HepG2 (cell line): Measurements from ENCODE around the gene PKD1L1. TPM values are rescaled to one million over a fixed set of nuclear protein-coding genes. Genes with fewer than 3 reads are reported as not detected.

Source experiments
- ATAC-seq: fragments of 200-7000 bp; cut with Tn5 transposase; 3 replicates; pipeline ENCODE4 v1.9.1; 2020; ENCODE audit warnings: mild to moderate bottlenecking, moderate library complexity
- BruUV-seq: library from RNA; stranded (reverse); fragments of 400-500 nt; replicated peaks from 2 replicates; lab custom pipeline; 2021; lab: Mats Ljungman, UMichigan
- CTCF ChIA-PET: fragments of 300-600 bp; formaldehyde crosslinking; extraction: SDS; loops from one replicate; lab custom pipeline; 2021; ENCODE audit warnings: low total read pairs, inconsistent platforms, low intra/inter-chr PET ratio; lab: Yijun Ruan, JAX
- POLR2A ChIA-PET: fragments of 350-600 bp; sonication (Branson Sonifier 250); formaldehyde crosslinking; loops from one replicate; lab custom pipeline; 2020; ENCODE audit warnings: antibody characterized with exemption, inconsistent platforms; lab: Yijun Ruan, JAX
- DNase-seq: peaks from one replicate; pipeline ENCODE4 v3.0.0-alpha.2; 2015; ENCODE audit warnings: low spot score
- FAIRE-seq: peaks from 3 replicates; lab custom pipeline; 2011; peaks lifted over from hg19 to GRCh38; lab: Jason Lieb, UNC
- H2AFZ ChIP-seq: one replicate; pipeline ENCODE4 v1.6.1; 2011; ENCODE audit warnings: low read length, inconsistent platforms
- H3K27ac ChIP-seq: fragments of 300-600 bp; 3 replicates; pipeline ENCODE4 v1.8.0; 2011; ENCODE audit warnings: mixed run types, mild to moderate bottlenecking, mixed read lengths, low read length, inconsistent platforms; ENCODE audit not compliant: insufficient read depth; ENCODE audit errors: extremely low read length
- H3K27me3 ChIP-seq, 2 experiments: fragments of 200-600 bp in 1 of 2; 2 replicates in 1 of 2; 3 replicates in 1 of 2; pipeline versions ENCODE4 v1.6.0 to v1.8.0; 2011; ENCODE audit warnings: low read length in 2 of 2, mild to moderate bottlenecking in 2 of 2, moderate library complexity in 2 of 2, inconsistent platforms in 1 of 2; ENCODE audit not compliant: insufficient read depth in 2 of 2, control insufficient read depth in 1 of 2
- H3K36me3 ChIP-seq, 2 experiments: fragments of 200-600 bp in 1 of 2; replicated peaks in 1 of 2; 2 replicates in 1 of 2; 3 replicates in 1 of 2; pipeline versions ENCODE4 v1.5.1 to v1.8.0; 2011; ENCODE audit warnings: low read length in 2 of 2, inconsistent platforms in 1 of 2; ENCODE audit not compliant: insufficient read depth in 2 of 2, control insufficient read depth in 1 of 2
- H3K4me1 ChIP-seq: 2 replicates; pipeline ENCODE4 v1.5.1; 2012; ENCODE audit warnings: low read length, inconsistent platforms; ENCODE audit not compliant: insufficient read depth
- H3K4me2 ChIP-seq: 2 replicates; pipeline ENCODE4 v1.6.0; 2011; ENCODE audit warnings: low read depth, low read length, inconsistent platforms
- H3K4me3 ChIP-seq, 3 experiments: fragments of 200-600 bp in 1 of 3; sonication (generic), shearing (Covaris generic) in 1 of 3; replicated peaks in 1 of 3; 2 replicates each; pipeline ENCODE4 v1.5.1; 2011 to 2016; ENCODE audit warnings: low read length in 3 of 3, inconsistent platforms in 2 of 3, low read depth in 2 of 3, mild to moderate bottlenecking in 2 of 3, control low read depth in 1 of 3, mixed read lengths in 1 of 3; ENCODE audit not compliant: insufficient read depth in 1 of 3
- H3K79me2 ChIP-seq: one replicate; pipeline ENCODE4 v1.6.1; 2011; ENCODE audit warnings: low read length, inconsistent platforms; ENCODE audit not compliant: insufficient read depth
- H3K9ac ChIP-seq: 2 replicates; pipeline ENCODE4 v1.6.0; 2011; ENCODE audit warnings: mild to moderate bottlenecking, low read depth, low read length, inconsistent platforms; ENCODE audit not compliant: insufficient read depth
- H3K9me3 ChIP-seq: 2 replicates; pipeline ENCODE4 v1.5.1; 2012; ENCODE audit warnings: mild to moderate bottlenecking, low read length
- H4K20me1 ChIP-seq: 2 replicates; pipeline ENCODE4 v1.6.0; 2011; ENCODE audit warnings: inconsistent platforms, mild to moderate bottlenecking, low read length, moderate library complexity; ENCODE audit not compliant: insufficient read depth
- ATAD3A ChIP-seq: sonication (generic); formaldehyde crosslinking; IDR thresholded peaks from 2 replicates; pipeline ENCODE4 v1.4.0; 2020; ENCODE audit warnings: missing genetic modification reagents
- BRCA1 ChIP-seq: sonication (generic); formaldehyde crosslinking; IDR thresholded peaks from 2 replicates; pipeline ENCODE4 v1.4.0; 2020; ENCODE audit warnings: missing genetic modification reagents
- KDM2A ChIP-seq: sonication (generic); formaldehyde crosslinking; IDR thresholded peaks from 2 replicates; pipeline ENCODE4 v1.4.0; 2020; ENCODE audit warnings: low read depth, missing genetic modification reagents, borderline replicate concordance
- MAZ ChIP-seq, 2 experiments: sonication (generic) in 1 of 2; formaldehyde crosslinking in 1 of 2; IDR thresholded peaks; 2 replicates each; pipeline versions ENCODE4 v1.5.0 to v1.6.1; 2012 to 2020; ENCODE audit warnings: low read depth in 2 of 2, mild to moderate bottlenecking in 2 of 2, borderline replicate concordance in 1 of 2, improper control_type of control experiment in 1 of 2, low read length in 1 of 2, missing genetic modification reagents in 1 of 2, moderate library complexity in 1 of 2
- NFYB ChIP-seq: sonication (generic); formaldehyde crosslinking; IDR thresholded peaks from 2 replicates; pipeline ENCODE4 v1.4.0; 2020; ENCODE audit warnings: missing genetic modification reagents
- NR2C2 ChIP-seq: sonication (generic); formaldehyde crosslinking; IDR thresholded peaks from 2 replicates; pipeline ENCODE4 v1.4.0; 2020; ENCODE audit warnings: missing genetic modification reagents, mild to moderate bottlenecking, moderate library complexity, borderline replicate concordance
- RBM39 ChIP-seq: fragments of 200-400 bp; formaldehyde crosslinking; IDR thresholded peaks from one replicate; pipeline ENCODE4 v1.6.1; 2018; ENCODE audit warnings: antibody characterized with exemption, mild to moderate bottlenecking, low read depth, low read length; ENCODE audit not compliant: poor library complexity, severe bottlenecking
- SAP130 ChIP-seq: IDR thresholded peaks from 2 replicates; pipeline ENCODE4 v1.6.1; 2016; ENCODE audit warnings: low read depth
- SMAD9 ChIP-seq: sonication (generic); formaldehyde crosslinking; IDR thresholded peaks from 2 replicates; pipeline ENCODE4 v1.5.1; 2020; ENCODE audit warnings: mild to moderate bottlenecking, missing genetic modification reagents
- ZNF207 ChIP-seq: fragments of 450-650 bp; IDR thresholded peaks from 2 replicates; pipeline ENCODE4 v1.6.1; 2016; ENCODE audit warnings: antibody characterized with exemption, borderline replicate concordance
- ZNF263 ChIP-seq: sonication (generic); formaldehyde crosslinking; IDR thresholded peaks from 2 replicates; pipeline ENCODE4 v1.4.0; 2020; ENCODE audit warnings: missing genetic modification reagents
- ZNF335 ChIP-seq: sonication (generic); formaldehyde crosslinking; IDR thresholded peaks from 2 replicates; pipeline ENCODE4 v1.4.0; 2020; ENCODE audit warnings: missing genetic modification reagents
- WGBS: methylation state at CpG from one replicate; pipeline ENCODE4 v1.1.6; 2017; ENCODE audit warnings: low lambda C conversion rate; 5-methylcytosine and 5-hydroxymethylcytosine counted together
- in situ Hi-C: cut with HindIII; loops from 2 replicates; pipeline ENCODE4 v1.10.0; 2017; ENCODE audit warnings: low pct_unique_long_range_greater_than_20kb; ENCODE audit not compliant: extremely low pct_ligation_motif_present
- intact Hi-C: fragments of 100-400 bp; cut with micrococcal nuclease; formaldehyde crosslinking; loops from one replicate; pipeline ENCODE4 v1.10.0; 2022; ENCODE audit not compliant: unreplicated experiment
- polyA plus RNA-seq, 8 experiments: library from polyadenylated mRNA; depleted of rRNA in 3 of 8; stranded (reverse) in 7 of 8; unstranded in 1 of 8; fragments of >200 nt; fragmentation: Illumina TruSeq in 4 of 8; extraction: Trizol in 4 of 8; gene quantifications; 2 replicates each; pipeline versions ENCODE4 v1.2.1 to v1.2.3, GENCODE V29; 2011 to 2016; ENCODE audit warnings: low read depth in 4 of 8, missing spikeins in 1 of 8, mixed read lengths in 1 of 8; ENCODE audit not compliant: insufficient read depth in 1 of 8
- total RNA-seq, 5 experiments: library from RNA; depleted of rRNA; stranded (reverse); fragments of >200 nt; fragmentation: Illumina TruSeq; extraction: Trizol; gene quantifications; 2 replicates each; pipeline ENCODE4 v1.2.3, GENCODE V29; 2016; ENCODE audit warnings: low read depth in 1 of 5
- TF ChIP-seq, protein P1 (sequence below), 2 experiments: sonication (generic) in 1 of 2; formaldehyde crosslinking in 1 of 2; IDR thresholded peaks; 2 replicates each; pipeline versions ENCODE4 v1.4.0 to v1.6.1; 2018 to 2020; ENCODE audit warnings: missing genetic modification reagents in 2 of 2, borderline replicate concordance in 1 of 2, low read depth in 1 of 2, mild to moderate bottlenecking in 1 of 2, missing biosample characterization in 1 of 2
- TF ChIP-seq, protein P2 (sequence below): sonication (generic); formaldehyde crosslinking; IDR thresholded peaks from 2 replicates; pipeline ENCODE4 v1.4.0; 2020; ENCODE audit warnings: missing genetic modification reagents
- TF ChIP-seq, protein P3 (sequence below): sonication (generic); formaldehyde crosslinking; IDR thresholded peaks from 2 replicates; pipeline ENCODE4 v1.8.1; 2023; ENCODE audit warnings: mild to moderate bottlenecking, inconsistent platforms, moderate library complexity, missing genetic modification reagents, borderline replicate concordance

PKD1L1 gene
- total and polyA plus RNA-seq, 2 of the 13 experiments (the other 11 are each of a cell fraction or from before 2014, with no cell fraction given): 0.01 TPM; not detected in 1

DNA sequence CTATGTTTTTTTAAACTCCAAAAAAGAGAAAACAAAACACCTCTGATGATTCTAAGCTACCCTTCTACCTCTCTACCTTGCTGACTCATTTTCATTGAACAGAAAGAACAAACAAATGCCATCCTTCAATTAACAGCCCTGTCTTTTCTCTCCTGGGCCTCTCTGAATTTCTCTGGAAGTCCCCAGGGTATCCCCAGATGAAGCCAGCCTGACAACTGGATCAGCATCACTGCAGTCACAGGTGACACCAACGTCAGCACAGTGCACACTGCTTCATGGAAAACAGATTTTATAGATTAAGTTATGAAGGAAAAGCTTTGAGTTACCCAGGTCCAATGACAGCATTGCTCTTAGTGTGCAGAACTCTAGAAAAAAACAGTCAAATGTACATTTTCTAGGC is 25.5 kb upstream of the PKD1L1 start:
- CTCF ChIA-PET: no interaction called here
- BruUV-seq: no TSS peak

More for the DNA sequence above, 25.5 kb upstream of the PKD1L1 start:
- Histone ChIP-seq H4K20me1 (no peaks in the 10 kb centered on the region), H3K4me1 (peaks cover 13% of the 10 kb centered on the region), H3K9me3 (no peaks in the 10 kb centered on the region), H3K79me2 (peaks cover 4% of the 10 kb centered on the region), H3K4me2 (no peak overlapping the region), H3K9ac (no peak overlapping the region), H2AFZ (no peak overlapping the region), H3K27me3 (no peaks in the 10 kb centered on the region; a peak in 1 of 5 replicates), H3K36me3 (peaks cover 17 to 66% of the 10 kb centered on the region in 2 experiments), H3K27ac (no peak overlapping the region), H3K4me3 (no peak overlapping the region)
- TF ChIP-seq BRCA1 (CRISPR knock-in tag): no peak
- TF ChIP-seq, protein P1, sequence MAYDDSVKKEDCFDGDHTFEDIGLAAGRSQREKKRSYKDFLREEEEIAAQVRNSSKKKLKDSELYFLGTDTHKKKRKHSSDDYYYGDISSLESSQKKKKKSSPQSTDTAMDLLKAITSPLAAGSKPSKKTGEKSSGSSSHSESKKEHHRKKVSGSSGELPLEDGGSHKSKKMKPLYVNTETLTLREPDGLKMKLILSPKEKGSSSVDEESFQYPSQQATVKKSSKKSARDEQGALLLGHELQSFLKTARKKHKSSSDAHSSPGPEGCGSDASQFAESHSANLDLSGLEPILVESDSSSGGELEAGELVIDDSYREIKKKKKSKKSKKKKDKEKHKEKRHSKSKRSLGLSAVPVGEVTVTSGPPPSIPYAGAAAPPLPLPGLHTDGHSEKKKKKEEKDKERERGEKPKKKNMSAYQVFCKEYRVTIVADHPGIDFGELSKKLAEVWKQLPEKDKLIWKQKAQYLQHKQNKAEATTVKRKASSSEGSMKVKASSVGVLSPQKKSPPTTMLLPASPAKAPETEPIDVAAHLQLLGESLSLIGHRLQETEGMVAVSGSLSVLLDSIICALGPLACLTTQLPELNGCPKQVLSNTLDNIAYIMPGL (CRISPR knock-in tag; IDR thresholded peaks at IDR 0.05; ENCODE audit: borderline replicate concordance in 1 of 2, low read depth in 1 of 2): no peak
- no peak for TF ChIP-seq ZNF335 (CRISPR knock-in tag)
- TF ChIP-seq ATAD3A (CRISPR knock-in tag): no peak
- TF ChIP-seq SMAD9 (CRISPR knock-in tag): no peak
- TF ChIP-seq, protein P2, sequence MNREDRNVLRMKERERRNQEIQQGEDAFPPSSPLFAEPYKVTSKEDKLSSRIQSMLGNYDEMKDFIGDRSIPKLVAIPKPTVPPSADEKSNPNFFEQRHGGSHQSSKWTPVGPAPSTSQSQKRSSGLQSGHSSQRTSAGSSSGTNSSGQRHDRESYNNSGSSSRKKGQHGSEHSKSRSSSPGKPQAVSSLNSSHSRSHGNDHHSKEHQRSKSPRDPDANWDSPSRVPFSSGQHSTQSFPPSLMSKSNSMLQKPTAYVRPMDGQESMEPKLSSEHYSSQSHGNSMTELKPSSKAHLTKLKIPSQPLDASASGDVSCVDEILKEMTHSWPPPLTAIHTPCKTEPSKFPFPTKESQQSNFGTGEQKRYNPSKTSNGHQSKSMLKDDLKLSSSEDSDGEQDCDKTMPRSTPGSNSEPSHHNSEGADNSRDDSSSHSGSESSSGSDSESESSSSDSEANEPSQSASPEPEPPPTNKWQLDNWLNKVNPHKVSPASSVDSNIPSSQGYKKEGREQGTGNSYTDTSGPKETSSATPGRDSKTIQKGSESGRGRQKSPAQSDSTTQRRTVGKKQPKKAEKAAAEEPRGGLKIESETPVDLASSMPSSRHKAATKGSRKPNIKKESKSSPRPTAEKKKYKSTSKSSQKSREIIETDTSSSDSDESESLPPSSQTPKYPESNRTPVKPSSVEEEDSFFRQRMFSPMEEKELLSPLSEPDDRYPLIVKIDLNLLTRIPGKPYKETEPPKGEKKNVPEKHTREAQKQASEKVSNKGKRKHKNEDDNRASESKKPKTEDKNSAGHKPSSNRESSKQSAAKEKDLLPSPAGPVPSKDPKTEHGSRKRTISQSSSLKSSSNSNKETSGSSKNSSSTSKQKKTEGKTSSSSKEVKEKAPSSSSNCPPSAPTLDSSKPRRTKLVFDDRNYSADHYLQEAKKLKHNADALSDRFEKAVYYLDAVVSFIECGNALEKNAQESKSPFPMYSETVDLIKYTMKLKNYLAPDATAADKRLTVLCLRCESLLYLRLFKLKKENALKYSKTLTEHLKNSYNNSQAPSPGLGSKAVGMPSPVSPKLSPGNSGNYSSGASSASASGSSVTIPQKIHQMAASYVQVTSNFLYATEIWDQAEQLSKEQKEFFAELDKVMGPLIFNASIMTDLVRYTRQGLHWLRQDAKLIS (CRISPR knock-in tag): no peak
- TF ChIP-seq NR2C2 (CRISPR knock-in tag): no peak
- no peak for TF ChIP-seq NFYB (CRISPR knock-in tag)
- TF ChIP-seq MAZ (IDR thresholded peaks at IDR 0.05; ENCODE audit: borderline replicate concordance, low read depth, low read length): no peak
- TF ChIP-seq MAZ (CRISPR knock-in tag; IDR thresholded peaks at IDR 0.05; ENCODE audit: low read depth): no peak
- no peak for TF ChIP-seq SAP130 (CRISPR knock-in tag)
- no peak for TF ChIP-seq ZNF263
- no peak for TF ChIP-seq ZNF207
- TF ChIP-seq, protein P3, sequence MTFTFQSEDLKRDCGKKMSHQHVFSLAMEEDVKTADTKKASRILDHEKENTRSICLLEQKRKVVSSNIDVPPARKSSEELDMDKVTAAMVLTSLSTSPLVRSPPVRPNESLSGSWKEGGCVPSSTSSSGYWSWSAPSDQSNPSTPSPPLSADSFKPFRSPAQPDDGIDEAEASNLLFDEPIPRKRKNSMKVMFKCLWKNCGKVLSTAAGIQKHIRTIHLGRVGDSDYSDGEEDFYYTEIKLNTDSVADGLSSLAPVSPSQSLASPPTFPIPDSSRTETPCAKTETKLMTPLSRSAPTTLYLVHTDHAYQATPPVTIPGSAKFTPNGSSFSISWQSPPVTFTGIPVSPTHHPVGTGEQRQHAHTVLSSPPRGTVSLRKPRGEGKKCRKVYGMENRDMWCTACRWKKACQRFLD (CRISPR knock-in tag): no peak
- TF ChIP-seq RBM39: no peak
- no peak for TF ChIP-seq KDM2A (CRISPR knock-in tag)
- 100% methylated on average over 1 of the region's 1 CpG for WGBS
- in situ Hi-C loops: no loop called here
- DNase-seq (no peak), ATAC-seq (no peak), FAIRE-seq (no peak)
- intact Hi-C loops: no loop called here
- POLR2A ChIA-PET: no interaction called here
